Lower leg skin (tissue), 4 donors: ENCODE results near the gene SCML2. TPM values are rescaled to one million over a fixed set of nuclear protein-coding genes. Genes with fewer than 3 reads are reported as not detected.

Source experiments
- DNase-seq, 2 donors: peaks; one replicate each; pipeline ENCODE4 v3.0.0-alpha.2; 2019; ENCODE audit warnings: low spot score in 2 of 2
- H3K4me3 ChIP-seq: fragments of 200-600 bp; sonication (generic); 2 replicates; pipeline ENCODE4 v1.5.1; 2017; ENCODE audit warnings: mild to moderate bottlenecking, low read depth; ENCODE audit not compliant: poor library complexity, severe bottlenecking
- POLR2A ChIP-seq, 2 donors: fragments of 450-650 bp; IDR thresholded peaks; one replicate each; pipeline ENCODE4 v1.6.1; 2016 to 2017; ENCODE audit warnings: antibody characterized with exemption in 2 of 2, mild to moderate bottlenecking in 1 of 2, moderate library complexity in 1 of 2
- WGBS, 2 donors: methylation state at CpG; one replicate each; pipeline ENCODE4 v1.1.5; 2018; 5-methylcytosine and 5-hydroxymethylcytosine counted together
- intact Hi-C: fragments of 100-400 bp; cut with DNase I; formaldehyde crosslinking; loops from one replicate; pipeline ENCODE4 v1.15.0; 2023; ENCODE audit warnings: low total_unique reads
- total RNA-seq, 4 donors: library from RNA; depleted of rRNA; stranded (reverse); fragments of >200 nt; gene quantifications; one replicate each; pipeline ENCODE4 v1.1.0, GENCODE V29; 2016
- TF ChIP-seq, protein P1 (sequence below), 3 donors: fragments of 450-650 bp; IDR thresholded peaks; one replicate each; pipeline ENCODE4 v1.5.1; 2016; ENCODE audit warnings: antibody characterized with exemption in 3 of 3, mild to moderate bottlenecking in 3 of 3, moderate library complexity in 2 of 3

Gene SCML2
- total RNA-seq, 4 donors from 2014 or later = 1.9 to 5.4 (median 3.5) TPM

DNA sequence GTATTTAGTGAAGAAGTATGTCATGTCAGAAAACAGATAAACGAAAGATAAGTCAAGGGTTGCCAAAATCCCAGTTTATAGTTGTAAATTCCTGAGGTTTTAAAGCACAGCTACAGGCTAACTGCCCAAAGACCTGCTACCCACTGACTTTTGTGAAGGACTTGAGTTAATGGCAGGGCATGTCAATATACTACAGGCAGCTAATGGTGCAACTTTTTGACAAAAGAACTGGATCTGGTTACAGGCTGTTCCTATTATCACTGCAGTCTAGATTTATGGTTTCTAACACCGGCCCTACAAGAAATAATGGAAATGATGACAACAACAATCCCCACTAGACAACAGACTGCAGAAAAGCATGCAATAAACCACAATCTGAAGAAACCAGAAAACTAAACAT lies 6.4 kb downstream of the SCML2 start:
- no peak for TF ChIP-seq POLR2A (IDR thresholded peaks at IDR 0.05)
- TF ChIP-seq, protein P1, sequence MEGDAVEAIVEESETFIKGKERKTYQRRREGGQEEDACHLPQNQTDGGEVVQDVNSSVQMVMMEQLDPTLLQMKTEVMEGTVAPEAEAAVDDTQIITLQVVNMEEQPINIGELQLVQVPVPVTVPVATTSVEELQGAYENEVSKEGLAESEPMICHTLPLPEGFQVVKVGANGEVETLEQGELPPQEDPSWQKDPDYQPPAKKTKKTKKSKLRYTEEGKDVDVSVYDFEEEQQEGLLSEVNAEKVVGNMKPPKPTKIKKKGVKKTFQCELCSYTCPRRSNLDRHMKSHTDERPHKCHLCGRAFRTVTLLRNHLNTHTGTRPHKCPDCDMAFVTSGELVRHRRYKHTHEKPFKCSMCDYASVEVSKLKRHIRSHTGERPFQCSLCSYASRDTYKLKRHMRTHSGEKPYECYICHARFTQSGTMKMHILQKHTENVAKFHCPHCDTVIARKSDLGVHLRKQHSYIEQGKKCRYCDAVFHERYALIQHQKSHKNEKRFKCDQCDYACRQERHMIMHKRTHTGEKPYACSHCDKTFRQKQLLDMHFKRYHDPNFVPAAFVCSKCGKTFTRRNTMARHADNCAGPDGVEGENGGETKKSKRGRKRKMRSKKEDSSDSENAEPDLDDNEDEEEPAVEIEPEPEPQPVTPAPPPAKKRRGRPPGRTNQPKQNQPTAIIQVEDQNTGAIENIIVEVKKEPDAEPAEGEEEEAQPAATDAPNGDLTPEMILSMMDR (IDR thresholded peaks at IDR 0.05) = no peak
- intact Hi-C loops = no loop called here
- 45 to 51% methylated on average over 2 of the region's 2 CpGs for WGBS, 2 donors
- DNase-seq = no peak
- H3K4me3 ChIP-seq = no peak overlapping the region

DNA sequence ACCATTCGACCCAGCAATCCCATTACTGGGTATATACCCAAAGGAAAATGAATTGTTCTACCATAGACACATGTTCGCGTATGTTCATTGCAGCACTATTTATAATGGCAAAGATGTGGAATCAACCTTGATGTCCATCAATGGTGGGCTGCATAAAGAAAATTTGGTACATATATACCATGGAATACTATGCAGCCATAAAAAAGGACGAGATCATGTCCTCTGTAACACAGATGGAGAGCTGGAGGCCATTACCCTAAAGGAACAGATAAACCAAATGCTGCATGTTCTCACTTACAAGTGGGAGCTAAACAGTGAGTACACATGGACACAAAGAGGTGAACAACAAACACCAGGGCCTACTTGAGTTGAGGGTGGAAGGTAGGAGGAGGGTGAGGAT lies 45.1 kb downstream of the SCML2 start:
- DNase-seq = no peak
- no peak overlapping the region for H3K4me3 ChIP-seq
- WGBS, 2 donors = 87 to 92% methylated on average over 4 of the region's 4 CpGs
- TF ChIP-seq, protein P1 (IDR thresholded peaks at IDR 0.05) = no peak
- no peak for TF ChIP-seq POLR2A (IDR thresholded peaks at IDR 0.05)
- intact Hi-C loops = no loop called here

DNA sequence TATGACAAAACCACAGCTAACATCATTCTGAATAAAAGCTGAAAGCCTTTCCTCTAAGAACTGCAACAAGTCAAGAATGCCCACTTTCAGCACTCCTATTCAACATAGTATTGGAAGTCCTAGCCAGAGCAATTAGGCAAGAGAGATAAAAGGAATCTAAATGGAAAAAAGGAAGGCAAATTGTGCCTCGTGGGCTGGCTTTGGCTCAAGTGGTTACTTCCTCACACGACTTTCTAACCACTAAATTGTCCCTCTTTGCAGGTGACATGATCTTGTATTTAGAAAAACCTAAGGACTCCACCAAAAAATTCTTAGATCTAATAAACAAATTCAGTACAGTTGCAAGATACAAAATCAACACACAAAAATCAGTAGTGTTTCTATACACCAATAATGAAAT lies 57.2 kb downstream of the SCML2 start:
- WGBS, 2 donors = 52 to 55% methylated on average over 2 of the region's 2 CpGs
- intact Hi-C loops = no loop called here
- DNase-seq = no peak
- H3K4me3 ChIP-seq = no peak overlapping the region
- TF ChIP-seq, protein P1 (IDR thresholded peaks at IDR 0.05) = no peak
- TF ChIP-seq POLR2A (IDR thresholded peaks at IDR 0.05) = no peak

DNA sequence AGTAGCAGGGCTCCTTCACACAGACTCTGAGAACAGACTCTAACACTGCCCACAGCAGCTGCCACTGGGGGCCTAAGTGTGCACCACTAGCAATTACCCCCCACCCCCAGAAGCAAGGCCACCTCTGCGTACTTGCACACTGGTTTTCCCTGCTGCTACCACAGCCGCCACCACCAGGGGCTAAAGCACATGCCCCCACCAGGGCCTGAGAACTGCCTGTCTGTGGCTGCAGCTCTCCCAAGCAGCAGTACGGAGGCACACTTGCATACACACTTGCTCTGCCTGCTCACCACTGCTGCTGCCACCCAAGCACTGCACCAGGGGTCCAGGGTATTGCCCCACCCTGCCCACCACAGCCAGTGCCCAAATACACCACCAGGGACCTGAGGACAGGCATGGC lies 59.6 kb downstream of the SCML2 start:
- TF ChIP-seq, protein P1 (IDR thresholded peaks at IDR 0.05) = no peak
- no peak for TF ChIP-seq POLR2A (IDR thresholded peaks at IDR 0.05)
- no peak overlapping the region for H3K4me3 ChIP-seq
- WGBS, 2 donors = 77% methylated on average over 3 of the region's 3 CpGs; no CpG with 5 or more reads in 1 of the 2 donors
- no peak for DNase-seq
- intact Hi-C loops = no loop called here

DNA sequence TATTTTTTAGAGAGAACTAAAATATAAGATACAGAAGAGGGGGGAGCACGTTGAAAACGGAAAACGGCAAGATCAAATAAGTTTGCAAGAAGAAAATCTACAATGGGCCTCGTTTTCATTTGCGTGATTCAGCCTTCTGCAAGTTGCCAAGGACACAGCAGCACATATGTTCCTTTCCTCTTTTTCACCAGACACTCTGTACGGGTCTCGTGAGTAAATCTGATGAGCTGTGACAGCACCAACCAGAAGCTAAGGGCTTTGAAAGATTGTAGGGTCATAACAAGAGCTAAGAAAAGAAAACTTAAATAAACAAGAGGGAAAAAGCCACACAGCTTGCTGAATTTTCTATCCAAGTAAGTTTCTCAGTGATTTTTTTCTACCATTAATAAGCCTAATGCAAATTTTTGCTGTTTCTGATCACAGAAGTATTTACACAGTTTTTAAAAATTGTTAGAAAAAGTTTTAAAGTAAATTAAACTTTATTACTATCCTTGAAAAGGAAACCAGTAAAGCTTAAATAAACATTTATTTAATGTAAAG lies 63.4 kb downstream of the SCML2 start:
- intact Hi-C loops = no loop called here
- TF ChIP-seq, protein P1 (IDR thresholded peaks at IDR 0.05) = no peak
- no peak for TF ChIP-seq POLR2A (IDR thresholded peaks at IDR 0.05)
- no peak overlapping the region for H3K4me3 ChIP-seq
- no peak for DNase-seq
- WGBS, 2 donors = 52 to 67% methylated on average over 7 of the region's 7 CpGs

DNA sequence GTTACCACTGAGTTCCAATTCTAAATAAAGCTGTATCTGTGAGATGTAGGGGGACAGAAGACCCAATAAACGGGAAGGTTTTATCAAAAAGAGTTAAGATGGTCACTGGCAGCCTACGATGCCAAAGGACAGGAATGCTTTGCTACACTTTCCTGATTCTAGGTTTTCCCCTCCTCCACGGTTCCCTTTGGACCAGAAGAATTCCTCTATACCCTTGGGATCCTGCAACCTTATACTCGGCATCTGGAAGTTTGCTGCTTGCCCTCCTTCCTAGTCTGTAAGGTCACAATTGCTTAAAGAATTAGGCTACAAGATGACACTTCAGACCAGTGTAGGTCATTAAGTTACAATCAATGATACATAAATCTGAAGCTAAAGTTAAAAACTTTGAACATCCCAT lies 64.3 kb downstream of the SCML2 start:
- intact Hi-C loops = no loop called here
- H3K4me3 ChIP-seq = no peak overlapping the region
- no peak for DNase-seq
- 47 to 70% methylated on average over 4 of the region's 4 CpGs for WGBS, 2 donors
- TF ChIP-seq POLR2A (IDR thresholded peaks at IDR 0.05) = no peak
- TF ChIP-seq, protein P1 (IDR thresholded peaks at IDR 0.05) = no peak
